NCI-H345 (cell line): ENCODE data around the gene ATP7B.

Experiments used
- DNase-seq: peaks from one replicate; lab custom pipeline; 2025; lab: John Stamatoyannopoulos, UW

ATP7B gene

DNA sequence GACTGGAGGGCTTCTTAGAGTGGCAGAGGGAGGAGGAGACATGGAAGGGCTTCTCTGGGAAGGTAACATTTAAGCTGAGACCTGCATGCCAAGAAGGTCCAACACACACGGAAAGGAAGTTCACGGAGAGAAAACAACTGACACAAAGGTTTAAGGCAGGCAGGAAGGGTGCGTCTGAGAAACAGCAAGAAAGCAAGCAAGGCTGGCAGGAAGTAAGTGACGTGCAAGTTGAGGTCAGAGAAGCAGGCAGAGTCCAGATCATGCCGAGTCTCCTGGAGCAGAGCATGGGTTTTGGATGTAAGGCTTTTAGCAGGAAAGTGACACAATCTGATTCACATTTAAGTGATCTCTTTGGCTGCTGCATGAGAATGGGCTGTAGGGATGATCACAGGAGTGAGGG, 60.5 kb downstream of the ATP7B start:
- no peak for DNase-seq

DNA sequence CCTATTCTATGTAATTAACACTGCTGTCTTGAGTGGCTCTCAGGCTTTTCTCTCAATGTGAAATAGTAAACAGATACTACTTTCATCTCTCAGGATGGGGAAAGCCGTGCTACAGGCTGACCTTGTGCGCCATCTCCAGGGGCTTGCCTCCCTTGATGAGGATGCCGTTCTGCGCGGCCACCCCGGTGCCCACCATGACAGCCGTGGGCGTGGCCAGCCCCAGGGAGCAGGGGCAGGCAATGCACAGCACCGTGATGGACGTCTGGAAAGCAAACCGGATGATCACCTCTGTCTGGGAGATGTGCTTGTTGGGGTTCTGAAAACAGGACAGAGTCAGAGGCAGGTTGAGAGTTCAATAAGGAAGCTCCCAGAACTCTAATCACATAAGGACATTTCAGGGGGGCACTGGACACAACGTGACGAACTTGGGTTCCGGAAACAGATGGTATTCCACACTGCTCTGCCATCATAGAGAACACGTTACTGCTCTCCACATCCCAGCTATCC, 65.0 kb downstream of the ATP7B start:
- no peak for DNase-seq

DNA sequence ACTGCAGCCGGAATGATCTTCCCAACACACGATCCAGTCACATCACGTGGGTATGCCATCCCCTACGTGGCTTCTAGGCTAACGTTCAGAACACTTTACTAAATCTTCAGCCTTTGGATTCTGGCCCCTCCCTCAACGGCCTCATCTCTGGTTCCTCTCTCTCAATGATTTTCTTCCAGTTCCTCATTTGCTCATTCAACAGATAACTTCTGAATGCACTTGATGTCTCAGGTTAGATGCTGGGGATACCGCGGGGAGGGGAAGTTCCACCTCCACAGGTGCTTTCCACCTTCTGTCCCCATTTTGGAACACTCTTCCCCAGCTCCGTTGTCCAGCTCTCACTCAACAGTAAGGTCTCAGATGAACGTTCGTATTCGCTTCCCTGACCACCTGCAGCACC, 66.1 kb downstream of the ATP7B start:
- no peak for DNase-seq

DNA sequence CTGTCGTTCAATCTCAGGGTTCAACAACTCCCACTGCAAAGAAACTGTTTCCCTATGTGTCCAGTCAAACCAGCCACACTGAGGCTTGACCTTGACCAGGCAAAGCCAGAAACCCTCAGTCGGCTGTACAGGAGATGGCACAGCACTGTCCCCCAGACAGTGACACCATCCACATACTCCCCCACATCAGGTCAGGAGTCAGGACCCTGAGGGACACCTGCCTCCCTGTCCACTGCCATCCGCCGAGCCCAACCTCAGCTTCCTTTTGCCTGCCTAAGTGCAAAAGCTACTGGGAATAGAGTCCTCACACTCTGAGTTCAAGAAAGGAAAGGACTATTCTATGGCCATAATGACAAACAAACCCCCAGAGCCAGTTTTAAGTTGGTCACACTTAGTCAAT, 66.8 kb downstream of the ATP7B start:
- DNase-seq = no peak

DNA sequence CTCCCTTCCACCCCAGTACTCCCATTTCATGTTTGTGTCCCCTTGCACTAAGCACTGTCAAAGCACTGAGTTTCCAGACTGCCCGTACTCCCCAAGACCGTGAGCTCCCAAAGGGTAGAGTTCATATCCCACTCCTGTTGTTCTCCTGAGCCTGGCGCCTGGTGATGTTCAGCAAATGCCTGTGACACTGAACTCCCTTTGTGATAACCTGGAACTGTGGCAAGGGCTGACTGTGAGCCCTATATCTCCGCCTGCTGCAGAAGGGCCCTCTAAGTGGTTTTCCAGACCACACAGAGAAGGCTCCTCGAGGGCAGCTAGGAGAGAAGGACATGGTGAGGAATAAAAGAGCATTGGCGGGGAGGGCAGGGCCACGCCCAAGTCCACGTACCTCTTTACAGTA, 67.5 kb downstream of the ATP7B start:
- no peak for DNase-seq

DNA sequence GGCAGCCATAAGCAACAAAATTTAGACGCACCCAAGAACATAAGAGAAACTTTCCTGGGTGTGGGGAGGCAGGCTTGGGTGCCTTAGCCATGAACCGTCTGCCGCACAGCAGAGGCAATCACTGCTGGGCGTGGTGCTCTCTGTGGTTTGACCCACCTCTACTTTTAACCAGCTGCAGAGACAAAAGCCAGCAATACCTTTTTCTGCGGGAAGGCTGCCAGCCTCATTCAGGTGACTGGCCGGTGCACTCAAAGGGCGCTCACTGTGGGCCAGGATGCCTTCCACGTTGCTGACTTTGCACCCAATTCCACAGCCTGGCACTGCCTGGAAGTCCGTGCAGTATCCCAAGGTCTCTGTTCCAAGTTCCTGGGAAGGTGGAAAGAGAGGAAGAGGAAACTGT, 69.1 kb downstream of the ATP7B start:
- no peak for DNase-seq

DNA sequence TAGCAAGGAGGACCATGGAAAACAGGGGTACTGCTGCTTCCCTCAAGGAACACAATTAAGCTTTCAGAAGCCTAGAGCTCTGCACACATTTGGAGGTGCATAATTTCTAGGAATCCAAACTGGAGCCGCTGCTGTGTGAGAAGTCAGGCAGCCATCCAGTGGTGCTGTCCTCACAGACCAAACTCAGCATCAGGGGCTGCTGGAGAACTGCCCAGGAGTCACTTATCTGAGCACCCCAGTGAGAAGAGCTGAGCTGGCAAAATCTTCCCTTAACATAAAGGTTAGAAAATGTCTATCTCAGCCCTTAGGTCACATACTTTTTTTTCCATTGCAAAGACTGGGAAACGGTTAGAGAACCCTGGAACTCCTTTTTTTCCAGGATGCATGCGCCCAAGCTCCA, 72.8 kb downstream of the ATP7B start:
- DNase-seq = no peak

DNA sequence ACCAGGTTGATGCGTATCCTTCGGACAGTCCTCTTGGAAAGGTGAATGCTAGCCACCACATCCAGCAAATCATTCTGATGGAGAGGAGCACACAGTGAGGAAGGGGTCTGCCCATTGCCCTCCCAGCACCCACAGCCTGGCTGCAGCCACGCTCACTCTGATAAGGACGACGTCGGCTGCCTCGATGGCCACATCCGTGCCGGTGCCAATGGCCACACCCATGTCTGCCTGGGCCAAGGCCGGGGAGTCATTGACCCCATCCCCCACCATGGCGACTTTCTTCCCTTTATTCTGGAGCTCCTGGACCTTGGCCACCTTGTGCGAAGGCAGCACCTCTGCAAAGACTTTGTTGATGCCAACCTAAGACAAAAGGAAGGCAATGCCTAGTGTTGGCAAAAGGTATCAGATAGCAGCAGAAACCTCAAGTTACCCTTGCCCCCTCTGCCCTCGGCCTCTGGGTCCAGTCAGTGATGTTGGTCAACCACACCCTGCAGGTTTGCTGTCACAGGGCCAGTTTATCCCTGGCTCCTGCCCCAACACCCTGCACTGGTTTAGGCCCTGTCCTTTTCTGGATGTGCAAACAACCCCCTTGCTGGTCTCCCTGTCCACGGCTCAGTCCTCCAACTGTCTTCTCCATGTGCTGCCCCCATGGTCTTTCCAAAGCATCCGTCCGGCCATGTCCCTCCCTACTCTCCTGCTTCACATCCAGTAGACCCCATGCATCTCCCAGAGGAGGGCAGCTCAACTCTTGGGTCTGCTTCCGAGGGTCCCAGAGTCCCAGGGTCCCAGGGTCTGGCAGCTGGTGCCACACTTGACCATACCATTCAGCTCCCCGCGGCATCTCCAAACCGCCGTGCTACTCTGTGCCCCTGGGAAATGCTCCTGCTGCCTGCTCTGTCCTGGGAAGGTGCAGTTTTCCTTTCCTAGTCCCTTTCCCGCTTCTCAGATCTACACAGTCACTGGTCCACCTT, 73.6 kb downstream of the ATP7B start:
- no peak for DNase-seq

DNA sequence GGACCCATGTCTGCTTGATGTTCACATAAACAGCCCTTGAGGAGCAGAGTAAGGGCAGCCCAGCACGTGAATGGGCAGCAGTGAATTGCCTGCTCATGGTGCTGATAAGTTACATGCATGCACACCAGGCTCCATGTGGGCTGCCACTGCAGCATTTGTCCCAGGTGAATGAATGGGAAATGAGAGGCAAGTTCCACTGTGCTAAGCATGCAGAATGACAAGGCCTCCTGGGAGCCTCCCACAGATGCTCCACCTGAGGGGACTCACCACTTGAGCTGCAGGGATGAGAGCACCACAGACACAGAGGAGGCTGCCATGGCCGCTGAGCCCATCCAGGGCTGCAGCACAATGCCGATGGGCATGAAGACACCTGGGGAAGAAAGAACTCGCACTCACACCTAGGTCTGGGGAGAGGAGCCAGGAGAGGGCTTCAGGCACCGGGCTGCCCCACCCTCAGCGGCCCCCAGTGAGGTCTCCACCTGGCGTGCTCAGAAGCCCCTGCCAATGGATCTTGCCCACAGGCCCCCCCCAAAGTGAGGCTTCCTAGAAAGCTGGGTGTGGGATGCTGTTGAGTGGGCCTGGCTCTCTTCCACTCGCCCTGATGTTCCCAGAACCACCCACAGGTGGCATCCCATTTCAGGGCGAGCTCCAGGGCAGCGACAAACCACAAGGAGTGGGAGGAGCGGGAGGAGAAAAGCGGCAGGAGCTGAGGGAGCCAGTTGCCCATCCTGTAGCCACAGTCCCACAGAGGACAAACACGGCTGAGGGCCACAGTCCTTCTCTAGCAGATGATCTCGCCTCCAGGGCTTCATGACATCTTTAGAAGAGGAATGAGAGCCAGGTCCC, 75.7 kb downstream of the ATP7B start:
- DNase-seq = no peak

DNA sequence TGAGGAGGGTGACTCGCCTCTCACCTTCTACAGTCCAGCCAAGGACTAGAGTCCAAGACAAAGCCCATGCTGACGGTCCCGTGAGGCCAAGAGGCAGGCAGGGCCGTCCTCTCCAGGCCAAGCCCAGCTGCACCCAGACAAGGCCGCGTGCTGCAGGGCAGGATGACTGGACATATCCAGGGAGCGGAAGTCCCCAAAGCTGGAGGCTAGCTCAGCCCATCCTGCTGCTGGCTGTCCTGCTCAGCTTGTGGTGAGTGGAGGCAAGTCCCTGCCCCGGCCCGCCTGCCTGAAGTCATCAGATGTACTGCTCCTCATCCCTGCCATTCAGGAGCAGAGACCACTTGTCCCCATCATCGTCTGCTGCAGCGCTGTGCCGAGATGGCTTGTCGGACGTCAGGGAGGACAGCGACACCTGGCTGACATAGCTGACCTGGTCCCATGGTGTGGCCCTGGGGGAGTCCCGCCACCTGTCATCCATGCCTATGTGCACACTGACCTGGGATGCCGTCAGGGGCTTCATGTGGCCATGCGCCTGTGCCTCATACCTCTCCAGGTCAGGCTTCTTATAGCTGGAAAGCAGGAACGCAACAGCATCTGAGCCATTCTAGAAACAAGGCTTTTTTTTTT, 76.7 kb downstream of the ATP7B start:
- no peak for DNase-seq

DNA sequence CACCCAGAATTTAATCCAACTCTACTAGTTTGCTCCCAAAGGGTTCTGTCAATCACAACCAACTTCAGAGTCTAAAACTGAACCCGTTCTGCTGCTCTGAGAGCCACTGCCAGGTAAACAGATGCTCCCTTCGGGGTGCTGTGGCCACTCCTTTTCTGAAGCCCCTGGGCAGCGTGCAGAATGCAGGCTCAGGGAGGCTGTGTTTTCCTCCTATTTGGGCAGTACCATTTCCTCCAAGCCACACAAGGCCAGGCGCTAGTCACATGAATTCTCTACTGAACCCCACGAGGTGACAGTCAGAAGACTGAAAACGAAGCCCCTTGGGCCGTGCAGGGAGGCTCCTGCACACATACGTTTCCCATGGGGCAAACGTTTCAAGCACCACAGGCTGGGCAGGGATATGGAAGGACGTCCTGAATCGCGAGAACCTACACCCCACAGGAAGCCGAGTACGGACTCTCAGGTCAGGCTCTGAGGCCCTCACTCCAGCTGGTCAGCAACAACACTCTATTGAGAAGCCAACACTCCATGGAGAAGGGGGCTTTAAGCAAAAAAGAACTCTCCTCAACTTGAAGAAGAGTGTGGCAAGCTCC, 77.7 kb downstream of the ATP7B start:
- no peak for DNase-seq

DNA sequence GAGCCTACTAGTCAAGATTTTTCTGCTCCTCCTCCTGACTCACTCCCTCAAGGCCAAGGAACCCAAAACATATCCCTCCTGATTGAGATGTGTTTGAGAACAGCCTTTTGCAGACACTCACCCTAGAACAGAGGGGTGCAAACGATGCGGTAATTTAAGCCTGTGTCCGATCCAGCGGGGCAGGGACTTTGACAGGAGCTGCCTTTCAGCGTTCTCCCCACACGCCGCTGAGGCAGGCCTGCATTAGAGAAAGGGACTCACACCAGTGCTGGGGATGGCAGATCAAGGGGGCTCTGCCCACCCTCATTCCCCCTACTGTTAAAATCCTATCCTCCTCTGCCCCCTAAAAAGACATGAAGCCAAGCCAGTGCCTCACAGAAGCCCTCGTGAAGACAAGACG, 79.0 kb downstream of the ATP7B start:
- DNase-seq = no peak

DNA sequence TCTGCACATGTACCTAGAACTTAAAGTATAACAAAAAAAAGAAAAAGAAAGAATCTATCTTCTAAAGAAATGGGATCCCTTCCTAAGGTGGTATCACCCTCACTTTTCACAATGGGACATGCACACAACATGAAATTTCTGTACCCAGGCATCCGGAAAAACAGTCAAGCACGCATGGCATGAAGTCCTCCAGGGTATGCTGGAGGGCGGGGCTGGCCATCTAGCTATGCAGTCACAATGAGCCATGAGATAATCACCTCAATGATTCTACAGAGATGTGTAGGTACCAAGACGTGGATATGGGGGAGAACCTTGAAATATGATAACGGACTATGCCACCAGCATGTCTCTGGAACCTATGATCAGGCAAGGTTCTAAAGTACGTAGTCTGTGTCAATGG, 79.6 kb downstream of the ATP7B start:
- no peak for DNase-seq

DNA sequence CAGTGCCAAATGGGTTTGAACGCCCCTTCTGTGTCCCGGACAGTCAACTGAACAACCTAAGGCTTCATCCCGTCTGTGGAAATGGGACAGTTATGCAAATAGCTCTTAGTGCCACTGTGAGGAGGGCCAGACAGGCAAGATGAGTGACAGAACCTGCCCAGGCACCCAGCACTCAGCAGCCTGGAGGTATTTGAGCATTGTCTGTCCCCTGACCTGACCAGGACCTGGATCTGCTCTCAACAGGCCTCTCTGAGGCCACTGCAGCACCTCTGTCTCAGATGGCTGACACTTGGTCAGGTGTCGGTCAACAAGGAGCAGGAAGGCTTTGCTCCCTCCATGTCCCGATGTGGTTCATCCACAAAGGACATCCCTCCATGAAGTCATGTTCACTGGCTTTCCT, 81.6 kb downstream of the ATP7B start:
- DNase-seq = no peak

DNA sequence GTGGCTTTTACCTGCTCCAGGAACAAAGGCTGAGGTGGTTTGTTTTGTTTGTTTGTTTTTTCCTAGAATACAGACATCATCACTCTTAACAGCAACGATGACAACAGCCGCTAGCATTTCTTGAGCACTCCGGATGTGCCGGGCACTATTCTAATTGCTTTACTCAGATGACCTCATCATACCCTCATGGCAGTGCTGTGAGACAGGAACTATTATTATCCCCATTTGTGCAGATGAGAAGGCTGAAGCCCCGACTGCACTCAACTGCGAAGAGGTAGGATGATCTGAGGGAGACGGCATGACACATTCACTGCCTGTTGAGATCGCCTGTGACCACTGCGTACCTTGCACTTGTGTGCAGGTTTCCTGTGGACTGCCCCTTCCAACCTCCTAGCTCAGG, 83.0 kb downstream of the ATP7B start:
- no peak for DNase-seq

DNA sequence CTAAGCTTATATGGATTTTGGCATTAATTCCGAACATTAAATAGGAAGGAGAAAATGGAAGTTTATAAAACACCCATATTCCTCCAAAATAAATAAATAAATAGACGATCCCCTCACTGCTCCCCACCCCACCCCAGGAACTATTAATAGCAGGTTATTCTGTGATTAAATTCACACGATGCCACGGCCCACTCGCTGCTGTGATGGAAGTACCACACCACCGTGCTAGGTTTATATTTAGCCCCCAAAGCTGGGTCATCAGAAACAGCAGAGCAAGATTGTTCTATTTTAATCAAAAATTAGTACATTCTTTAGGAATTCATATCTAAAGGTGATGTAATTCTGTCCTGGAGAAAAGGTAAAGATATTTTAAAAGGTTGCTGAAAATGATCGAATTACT, 84.1 kb downstream of the ATP7B start:
- no peak for DNase-seq

DNA sequence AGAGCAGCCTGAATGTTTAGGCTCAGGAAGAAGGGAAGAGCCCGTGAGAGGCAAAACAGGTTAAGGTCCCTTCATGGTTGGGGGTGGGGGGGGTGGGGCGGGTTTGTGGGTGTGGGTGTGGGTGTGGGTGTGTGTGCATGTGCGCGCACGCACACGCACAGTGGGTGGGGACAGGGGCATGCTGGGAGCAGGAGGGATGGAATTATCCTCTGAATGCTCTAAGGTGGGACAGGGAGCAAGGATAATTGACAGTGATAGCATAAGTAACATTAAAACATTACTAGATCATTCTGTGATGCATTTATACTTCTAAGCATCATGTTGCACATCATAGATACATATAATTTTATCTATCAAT, 84.7 kb downstream of the ATP7B start:
- DNase-seq = no peak

DNA sequence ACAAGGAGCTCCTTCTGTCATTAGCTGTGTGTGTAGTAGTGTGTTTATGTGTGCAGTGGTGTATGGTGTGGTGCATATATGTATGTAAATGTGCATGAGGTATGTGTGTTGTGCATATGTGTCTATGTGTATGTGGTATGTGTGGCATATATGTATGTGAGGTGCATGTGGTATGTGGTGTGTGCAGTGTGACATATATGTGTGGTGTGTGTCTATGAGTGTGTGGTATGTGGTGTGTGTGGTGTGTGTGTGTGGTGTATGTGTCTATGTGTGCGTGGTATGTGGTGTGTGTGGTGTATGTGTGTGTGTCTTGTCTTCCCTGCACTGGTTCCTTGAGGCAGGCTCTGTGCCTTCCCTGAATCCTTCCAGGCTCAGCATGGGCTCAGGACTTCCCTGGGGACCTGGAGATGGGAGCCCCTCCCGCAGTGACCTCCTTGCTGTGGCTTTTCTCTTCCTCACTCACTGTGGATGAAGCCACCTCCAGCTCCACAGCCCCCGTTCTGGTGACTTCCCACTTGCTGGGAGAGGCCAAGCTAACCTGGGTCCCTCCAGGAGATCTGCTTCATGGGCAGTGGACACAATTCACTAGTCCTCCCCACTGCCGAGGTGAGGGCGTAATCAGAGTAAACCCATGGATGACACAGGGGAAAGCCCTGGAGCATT, 85.3 kb downstream of the ATP7B start:
- no peak for DNase-seq

DNA sequence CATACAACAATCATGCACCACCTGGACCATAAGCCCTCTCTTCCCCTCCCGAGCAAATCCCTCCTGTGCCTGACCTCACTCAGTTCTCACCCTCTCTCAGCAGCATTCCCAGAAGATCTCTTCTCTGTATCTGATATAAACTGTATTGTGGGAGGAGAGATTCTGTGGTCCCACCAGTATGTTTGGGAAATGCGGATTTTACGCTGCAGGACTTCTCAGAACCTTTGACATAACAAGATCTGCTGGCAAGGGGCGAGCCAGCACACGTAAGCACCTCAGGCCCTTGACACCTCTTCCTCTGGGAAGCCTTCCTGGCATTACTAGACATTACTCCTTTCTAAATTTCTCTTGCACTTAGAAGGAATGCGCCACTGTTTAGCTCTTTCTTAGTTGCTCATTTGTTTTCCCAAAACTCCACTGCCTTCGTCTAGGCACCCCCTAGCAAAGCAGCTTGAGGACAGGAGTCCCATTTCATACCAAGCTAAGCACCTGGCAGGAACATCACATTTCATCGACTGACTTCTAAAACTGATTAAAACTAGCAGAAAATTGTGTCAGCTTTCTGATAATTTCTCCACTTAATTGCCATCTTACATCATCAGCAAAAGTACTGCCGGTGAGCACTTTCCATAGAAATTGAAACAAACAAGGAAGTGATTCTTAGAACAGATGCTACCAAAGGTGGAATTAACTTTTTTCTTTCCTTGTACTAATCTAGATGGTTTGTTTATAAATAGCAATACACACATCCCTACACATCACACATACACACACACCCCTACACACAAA, 86.3 kb downstream of the ATP7B start:
- DNase-seq = no peak

DNA sequence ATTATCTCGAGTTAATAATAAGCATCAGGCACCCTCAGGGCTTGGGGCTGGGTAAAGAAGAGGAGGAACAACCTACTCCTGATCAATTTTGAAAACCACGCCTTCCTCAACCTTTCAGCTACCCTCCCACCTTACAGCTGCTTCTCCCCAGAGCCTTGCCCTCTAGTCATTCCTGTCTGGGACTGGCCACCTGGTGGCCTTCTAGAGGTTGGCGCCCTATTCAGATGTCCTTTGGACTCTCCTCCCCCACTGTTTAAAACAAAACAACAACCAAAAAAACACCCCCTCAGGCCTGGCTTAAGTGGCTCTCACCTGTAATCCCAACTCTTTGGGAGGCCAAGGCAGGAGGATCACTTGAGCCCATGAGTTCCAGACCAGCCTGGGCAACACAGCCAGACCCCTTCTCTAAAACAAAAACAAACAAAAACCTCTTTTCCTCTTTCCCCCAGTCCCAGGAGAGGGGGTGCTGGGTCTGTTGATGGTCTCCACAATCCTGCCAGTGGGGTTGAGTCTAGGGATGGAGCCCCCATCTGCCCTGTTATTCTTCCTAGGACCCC, 87.2 kb downstream of the ATP7B start:
- no peak for DNase-seq
